Gastrocnemius medialis (tissue), 4 donors: Measurements from ENCODE around the gene WLS. TPM values are rescaled to one million over a fixed set of nuclear protein-coding genes. Genes with fewer than 3 reads are reported as not detected.
A peak's percentile ranks its signal among the peaks of the same experiment; 100 is the strongest.

Source experiments
- ATAC-seq, 2 donors: fragments of 150-250 bp; one replicate each; pipeline ENCODE4 v1.9.1; 2016
- DNase-seq, 2 donors: peaks; one replicate each; pipeline ENCODE4 v3.0.0-alpha.2; 2019
- H3K27ac ChIP-seq, 4 donors: fragments of 200-600 bp; sonication (generic); 1 replicate in 1 of 4; 2 replicates in 3 of 4; pipeline ENCODE4 v1.5.1; 2016 to 2018; ENCODE audit warnings: mild to moderate bottlenecking in 2 of 4, moderate library complexity in 1 of 4
- H3K27me3 ChIP-seq, 3 donors: fragments of 200-600 bp; sonication (generic) in 2 of 3; 1 replicate in 1 of 3; 2 replicates in 2 of 3; pipeline versions ENCODE4 v1.5.1 to v1.6.0; 2016 to 2019; ENCODE audit warnings: mild to moderate bottlenecking in 1 of 3, moderate library complexity in 1 of 3
- H3K36me3 ChIP-seq, 2 donors: fragments of 200-600 bp; sonication (generic) in 1 of 2; one replicate each; pipeline ENCODE4 v1.5.1; 2017 to 2018
- H3K4me1 ChIP-seq, 2 donors: fragments of 200-600 bp; sonication (generic) in 1 of 2; one replicate each; pipeline ENCODE4 v1.5.1; 2016 to 2017; ENCODE audit warnings: mild to moderate bottlenecking in 2 of 2
- H3K4me3 ChIP-seq, 4 donors: fragments of 200-600 bp; sonication (generic) in 3 of 4; 1 replicate in 1 of 4; 2 replicates in 3 of 4; pipeline ENCODE4 v1.5.1; 2016 to 2019; ENCODE audit warnings: mild to moderate bottlenecking in 2 of 4
- H3K9me3 ChIP-seq, 3 donors: fragments of 200-600 bp; sonication (generic) in 2 of 3; 1 replicate in 1 of 3; 2 replicates in 2 of 3; pipeline ENCODE4 v1.5.1; 2016 to 2019
- CTCF ChIP-seq, 5 experiments: fragments of 450-650 bp in 3 of 5; fragments of 200-600 bp in 2 of 5; sonication (generic) in 2 of 5; IDR thresholded peaks in 4 of 5; conservative IDR thresholded peaks in 1 of 5; 1 replicate in 4 of 5; 2 replicates in 1 of 5; pipeline ENCODE4 v1.5.1; 2016 to 2019; ENCODE audit warnings: antibody characterized with exemption in 5 of 5, mild to moderate bottlenecking in 3 of 5, moderate library complexity in 3 of 5
- POLR2A ChIP-seq, 2 donors: fragments of 450-650 bp; IDR thresholded peaks; one replicate each; pipeline ENCODE4 v1.6.1; 2017; ENCODE audit warnings: antibody characterized with exemption in 2 of 2, mild to moderate bottlenecking in 2 of 2, moderate library complexity in 2 of 2
- in situ Hi-C, 4 donors: fragments of 200-750 bp; cut with MboI; loops; one replicate each; pipeline versions ENCODE4 v1.15.0 to v1.8.0; 2017; ENCODE audit warnings: low sequenced_read_pairs in 4 of 4
- intact Hi-C: fragments of 100-400 bp; cut with DNase I; formaldehyde crosslinking; loops from one replicate; pipeline ENCODE4 v1.15.1; 2023; ENCODE audit warnings: low total_unique reads
- total RNA-seq, 4 donors: library from RNA; depleted of rRNA; stranded (reverse); fragments of >200 nt; gene quantifications; one replicate each; pipeline versions ENCODE4 v1.1.0 to v1.2.3, GENCODE V29; 2016

Gene WLS
- total RNA-seq, 4 donors from 2014 or later, result 8.6 to 15.7 (median 11.6) TPM

GRCh38 chr1:68197891-68198290 is 34.4 kb downstream of the WLS start:
- intact Hi-C loops, result loop anchor here (2.0 kb wide), 2 partner anchors 17 to 49 kb away; no protein-coding TSS in a partner anchor
- ATAC-seq, result peak; percentile 99
- H3K4me3 ChIP-seq, result no peak overlapping the region

GRCh38 chr1:68197461-68197860 is 34.9 kb downstream of the WLS start:
- Histone ChIP-seq H3K36me3 (no peaks in the 10 kb centered on the region), H3K4me1 (peaks cover 45 to 46% of the 10 kb centered on the region in 2 donors), H3K9me3 (no peaks in the 10 kb centered on the region), H3K27ac (peak overlapping the region; percentile 61 to 77 (median 70)), H3K4me3 (peak overlapping the region in 1 of 4 donors; percentile 14), H3K27me3 (no peaks in the 10 kb centered on the region)
- in situ Hi-C loops, result no loop called here
- TF ChIP-seq CTCF (IDR thresholded peaks at IDR 0.05 in 4 of 5, conservative IDR thresholded peaks at IDR 0.05 in 1 of 5) (no peak), POLR2A (IDR thresholded peaks at IDR 0.05) (no peak)
- peak in 1 of 2 donors; percentile 23 for ATAC-seq
- DNase-seq, result no peak
- intact Hi-C loops, result no loop called here

More at GRCh38 chr1:68197891-68198290, 34.4 kb downstream of the WLS start:
- DNase-seq, result peak in 1 of 2 donors; percentile 8
- H3K36me3 ChIP-seq, result no peaks in the 10 kb centered on the region
- no peaks in the 10 kb centered on the region for H3K9me3 ChIP-seq
- H3K27ac ChIP-seq, result peak overlapping the region; percentile 61 to 77 (median 70)
- in situ Hi-C loops, result no loop called here
- peaks cover 45 to 46% of the 10 kb centered on the region in 2 donors for H3K4me1 ChIP-seq
- TF ChIP-seq POLR2A (IDR thresholded peaks at IDR 0.05), result no peak
- TF ChIP-seq CTCF (IDR thresholded peaks at IDR 0.05 in 4 of 5, conservative IDR thresholded peaks at IDR 0.05 in 1 of 5), result no peak
- no peaks in the 10 kb centered on the region for H3K27me3 ChIP-seq

- intact Hi-C loops, result no loop called here
Observed at GRCh38 chr1:68196676-68197075, 35.6 kb downstream of the WLS start.

GRCh38 chr1:68191717-68192116 is 40.6 kb downstream of the WLS start:
- in situ Hi-C loops, result no loop called here
- ATAC-seq (no peak), DNase-seq (no peak)
- intact Hi-C loops, result no loop called here
- peaks cover 3 to 10% of the 10 kb centered on the region in 2 donors for H3K4me1 ChIP-seq
- H3K36me3 ChIP-seq, result peaks cover 0 to 5% of the 10 kb centered on the region in 2 donors
- H3K27ac ChIP-seq, result no peak overlapping the region
- no peaks in the 10 kb centered on the region for H3K27me3 ChIP-seq
- no peak overlapping the region for H3K4me3 ChIP-seq
- H3K9me3 ChIP-seq, result no peaks in the 10 kb centered on the region
- TF ChIP-seq CTCF (IDR thresholded peaks at IDR 0.05 in 4 of 5, conservative IDR thresholded peaks at IDR 0.05 in 1 of 5) (no peak), POLR2A (IDR thresholded peaks at IDR 0.05) (no peak)

More at GRCh38 chr1:68196676-68197075, 35.6 kb downstream of the WLS start:
- Histone ChIP-seq H3K4me3 (no peak overlapping the region), H3K27ac (peak overlapping the region in 1 of 4 donors; percentile 73), H3K9me3 (no peaks in the 10 kb centered on the region), H3K36me3 (peaks cover 0 to 2% of the 10 kb centered on the region in 2 donors), H3K4me1 (peaks cover 42% of the 10 kb centered on the region in 2 donors), H3K27me3 (no peaks in the 10 kb centered on the region)
- in situ Hi-C loops, result no loop called here
- TF ChIP-seq CTCF (IDR thresholded peaks at IDR 0.05 in 4 of 5, conservative IDR thresholded peaks at IDR 0.05 in 1 of 5), result no peak
- TF ChIP-seq POLR2A (IDR thresholded peaks at IDR 0.05), result no peak
- no peak for DNase-seq
- ATAC-seq, result peak in 1 of 2 donors; percentile 40
